GM12878 (cell line): ENCODE results near the gene BRD1. TPM values are rescaled to one million over a fixed set of nuclear protein-coding genes. Genes with fewer than 3 reads are reported as not detected.
A peak's percentile ranks its signal among the peaks of the same experiment; 100 is the strongest.

Experiments
- ATAC-seq: fragments of 200-7000 bp; cut with Tn5 transposase; 3 replicates; pipeline ENCODE4 v1.9.1; 2020; ENCODE audit warnings: mild to moderate bottlenecking, moderate library complexity
- BruUV-seq: library from RNA; stranded (reverse); fragments of 400-500 nt; replicated peaks from 2 replicates; lab custom pipeline; 2021; lab: Mats Ljungman, UMichigan
- CTCF ChIA-PET: fragments of 300-600 bp; sonication (Branson Sonifier 250); formaldehyde crosslinking; extraction: SDS; loops from one replicate; lab custom pipeline; 2021; ENCODE audit warnings: inconsistent platforms; lab: Yijun Ruan, JAX
- POLR2A ChIA-PET: fragments of 350-600 bp; formaldehyde crosslinking; extraction: SDS; loops from one replicate; lab custom pipeline; 2021; ENCODE audit warnings: inconsistent platforms; lab: Charles Lee
- RAD21 ChIA-PET: fragments of 300-600 bp; sonication (Branson Sonifier 250); formaldehyde crosslinking; loops from one replicate; lab custom pipeline; 2023; ENCODE audit warnings: antibody characterized with exemption; ENCODE audit not compliant: unreplicated experiment; lab: Charles Lee
- SMC1A ChIA-PET: fragments of 300-600 bp; sonication (Branson Sonifier 250); formaldehyde crosslinking; loops from one replicate; lab custom pipeline; 2023; ENCODE audit not compliant: unreplicated experiment, uncharacterized antibody; lab: Charles Lee
- DNase-seq: peaks from one replicate; pipeline ENCODE4 v3.0.0-alpha.2; 2011; ENCODE audit warnings: low read depth, low spot score
- FAIRE-seq: peaks from 3 replicates; lab custom pipeline; 2011; peaks lifted over from hg19 to GRCh38; lab: Jason Lieb, UNC
- H2AFZ ChIP-seq: 2 replicates; pipeline ENCODE4 v1.6.0; 2011; ENCODE audit warnings: low read depth, low read length, control low read depth; ENCODE audit not compliant: control insufficient read depth
- H3K27ac ChIP-seq: 2 replicates; pipeline ENCODE4 v1.5.1; 2011; ENCODE audit warnings: control low read depth; ENCODE audit not compliant: control insufficient read depth, insufficient read depth
- H3K27me3 ChIP-seq, 2 experiments: replicated peaks in 1 of 2; 2 replicates each; pipeline versions ENCODE4 v1.6.0 to v1.6.1; 2011; ENCODE audit warnings: low read length in 1 of 2; ENCODE audit not compliant: control insufficient read depth in 2 of 2, insufficient read depth in 2 of 2
- H3K36me3 ChIP-seq, 2 experiments: 2 replicates each; pipeline ENCODE4 v1.5.1; 2011; ENCODE audit warnings: low read length in 1 of 2; ENCODE audit not compliant: control insufficient read depth in 2 of 2, insufficient read depth in 2 of 2
- H3K4me1 ChIP-seq: 2 replicates; pipeline ENCODE4 v1.6.1; 2011; ENCODE audit warnings: mild to moderate bottlenecking, low read length, moderate library complexity, mixed read lengths; ENCODE audit not compliant: control insufficient read depth, insufficient read depth
- H3K4me2 ChIP-seq: 2 replicates; pipeline ENCODE4 v1.6.0; 2011; ENCODE audit warnings: control low read depth; ENCODE audit not compliant: control insufficient read depth, insufficient read depth
- H3K4me3 ChIP-seq: fragments of 200-600 bp; sonication (generic); 2 replicates; pipeline ENCODE4 v1.5.1; 2016
- H3K79me2 ChIP-seq: 2 replicates; pipeline ENCODE4 v1.6.0; 2011; ENCODE audit warnings: low read length; ENCODE audit not compliant: control insufficient read depth, insufficient read depth
- H3K9ac ChIP-seq: 2 replicates; pipeline ENCODE4 v1.8.0; 2011; ENCODE audit warnings: low read length, control low read depth, mixed read lengths; ENCODE audit not compliant: control insufficient read depth, insufficient read depth
- H3K9me3 ChIP-seq: replicated peaks from 3 replicates; pipeline ENCODE4 v1.5.1; 2011; ENCODE audit warnings: mild to moderate bottlenecking, low read length; ENCODE audit not compliant: control insufficient read depth, insufficient read depth
- H4K20me1 ChIP-seq: 2 replicates; pipeline ENCODE4 v1.6.0; 2011; ENCODE audit not compliant: control insufficient read depth, insufficient read depth
- GATAD2B ChIP-seq: fragments of 450-650 bp; conservative IDR thresholded peaks from 2 replicates; pipeline ENCODE4 v1.6.1; 2017; ENCODE audit warnings: low read depth, mild to moderate bottlenecking, moderate library complexity
- HCFC1 ChIP-seq: fragments of 150-350 bp; IDR thresholded peaks from 2 replicates; pipeline ENCODE4 v1.6.1; 2014; ENCODE audit warnings: low read length
- IKZF1 ChIP-seq: fragments of 450-650 bp; conservative IDR thresholded peaks from 2 replicates; pipeline ENCODE4 v1.6.1; 2017; ENCODE audit warnings: antibody characterized with exemption, mild to moderate bottlenecking
- KLF5 ChIP-seq: fragments of 450-650 bp; IDR thresholded peaks from 2 replicates; pipeline ENCODE4 v1.6.1; 2014; ENCODE audit warnings: mild to moderate bottlenecking; ENCODE audit not compliant: partially characterized antibody
- MEF2B ChIP-seq: fragments of 450-650 bp; IDR thresholded peaks from 2 replicates; pipeline ENCODE4 v1.6.1; 2018; ENCODE audit warnings: mild to moderate bottlenecking, moderate library complexity; ENCODE audit not compliant: partially characterized antibody, poor library complexity, severe bottlenecking
- MYC ChIP-seq: IDR thresholded peaks from 2 replicates; pipeline ENCODE4 v1.6.1; 2011; ENCODE audit warnings: mild to moderate bottlenecking, low read length, moderate library complexity, inconsistent platforms; ENCODE audit not compliant: insufficient read depth, insufficient replicate concordance, insufficient read length, severe bottlenecking
- RELA ChIP-seq: fragments of 450-650 bp; IDR thresholded peaks from 2 replicates; pipeline ENCODE4 v1.8.0; 2014; ENCODE audit warnings: borderline replicate concordance; ENCODE audit not compliant: partially characterized antibody
- STAT3 ChIP-seq: IDR thresholded peaks from 2 replicates; pipeline ENCODE4 v1.6.1; 2011; ENCODE audit warnings: low read depth, low read length, improper control_type of control experiment
- ZNF24 ChIP-seq: fragments of 450-650 bp; IDR thresholded peaks from 2 replicates; pipeline ENCODE4 v1.6.1; 2017; ENCODE audit warnings: antibody characterized with exemption, mild to moderate bottlenecking
- ZNF274 ChIP-seq: IDR thresholded peaks from one replicate; pipeline ENCODE4 v1.8.0; 2011; ENCODE audit not compliant: insufficient read length, insufficient read depth
- WGBS: methylation state at CpG from one replicate; pipeline ENCODE4 v1.1.6; 2016; ENCODE audit warnings: low lambda C conversion rate; ENCODE audit not compliant: insufficient replicate concordance, insufficient coverage; ENCODE audit errors: missing lambda C conversion rate; 5-methylcytosine and 5-hydroxymethylcytosine counted together
- in situ Hi-C: fragments of 300-500 bp; cut with MboI; formaldehyde crosslinking; loops from 9 replicates; pipeline ENCODE4 v1.14.3; 2018; ENCODE audit warnings: mixed read lengths
- intact Hi-C: fragments of 100-400 bp; cut with micrococcal nuclease; formaldehyde crosslinking; loops from one replicate; pipeline ENCODE4 v1.14.2; 2022; ENCODE audit not compliant: unreplicated experiment
- polyA plus RNA-seq, 11 experiments: library from polyadenylated mRNA; depleted of rRNA in 4 of 11; unstranded in 6 of 11; stranded (reverse) in 5 of 11; fragments of >200 nt; fragmentation: Nextera tagmentation in 4 of 11; fragmentation: Illumina TruSeq in 1 of 11; extraction: Ambion mirVana in 4 of 11; extraction: Trizol in 1 of 11; gene quantifications; 1 replicate in 1 of 11; 2 replicates in 10 of 11; pipeline versions ENCODE4 v1.2.1 to v1.2.3, GENCODE V29; 2011 to 2016; ENCODE audit warnings: inconsistent platforms in 2 of 11, missing spikeins in 2 of 11, low read depth in 1 of 11
- total RNA-seq, 4 experiments: library from RNA; depleted of rRNA in 3 of 4; stranded (reverse); fragments of >200 nt in 3 of 4; fragmentation: Illumina TruSeq in 1 of 4; extraction: Trizol in 1 of 4; gene quantifications; 2 replicates each; pipeline versions ENCODE4 v1.2.1 to v1.2.3, GENCODE V29; 2013 to 2021
- TF ChIP-seq, protein P1 (sequence below): IDR thresholded peaks from 2 replicates; pipeline ENCODE4 v1.6.1; 2011; ENCODE audit warnings: borderline replicate concordance, low read depth, mild to moderate bottlenecking, moderate library complexity, low read length; ENCODE audit not compliant: insufficient read depth, poor library complexity, severe bottlenecking
- TF ChIP-seq, protein P2 (sequence below): IDR thresholded peaks from 2 replicates; pipeline ENCODE4 v1.6.1; 2012; ENCODE audit warnings: mild to moderate bottlenecking, low read depth, low read length

The BRD1 gene
- total and polyA plus RNA-seq, 10 of the 15 experiments (the other 5 are each of a cell fraction or from before 2014, with no cell fraction given): 0.90 to 26.4 (median 7.1) TPM

DNA sequence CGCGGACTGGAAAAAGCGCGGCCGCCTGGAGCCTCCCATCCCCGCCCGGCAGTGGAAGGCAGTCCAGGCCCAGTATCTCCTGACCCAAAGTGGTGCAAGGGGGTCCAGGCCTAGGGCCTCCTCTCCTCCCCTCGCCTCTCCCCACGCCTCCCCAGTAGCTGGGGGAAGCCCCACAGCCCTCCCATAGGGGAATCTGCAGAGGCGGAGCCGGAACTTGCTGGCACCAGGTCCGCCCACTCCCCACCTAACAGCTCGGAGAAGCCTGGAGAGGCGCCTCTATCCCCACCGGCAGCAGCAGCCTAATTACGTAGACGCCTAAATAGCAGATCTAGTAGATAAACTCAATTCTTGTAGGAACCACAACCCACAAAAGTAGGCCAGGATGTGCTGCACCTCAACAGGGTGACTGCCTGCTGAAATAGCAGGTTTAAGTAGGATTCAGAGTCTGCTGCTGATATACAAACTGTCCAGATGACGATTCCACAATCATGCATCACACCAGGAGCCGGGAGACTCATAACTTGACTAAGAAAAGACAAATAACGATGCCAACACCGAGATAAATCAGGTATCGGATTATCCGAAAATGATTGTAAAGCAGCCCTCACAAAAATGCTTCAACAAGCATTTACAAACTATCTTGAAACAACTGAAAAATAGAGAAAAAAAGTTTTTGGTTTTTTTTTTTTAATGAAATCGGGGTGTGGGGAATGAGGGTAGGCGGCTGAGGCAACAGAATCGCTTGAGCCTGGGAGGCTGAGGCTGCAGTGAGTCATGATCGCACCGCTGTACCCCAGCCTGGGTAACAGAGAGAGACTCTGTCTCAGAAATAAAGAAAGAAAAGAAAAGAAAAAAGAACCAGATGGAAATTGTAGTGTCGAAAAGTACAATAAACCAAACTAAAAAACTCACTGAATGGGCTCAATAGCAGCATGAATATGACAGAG, 11.4 kb upstream of the BRD1 start:
- Histone ChIP-seq H3K36me3 (no peaks in the 10 kb centered on the region), H3K4me1 (peaks cover 7% of the 10 kb centered on the region; the same call in 1 of the 2 replicates), H3K79me2 (no peaks in the 10 kb centered on the region), H3K4me3 (peak overlapping the region; percentile 49; the same call in 1 of the 2 replicates), H3K27me3 (no peaks in the 10 kb centered on the region), H2AFZ (peak overlapping the region; percentile 74), H4K20me1 (no peaks in the 10 kb centered on the region), H3K27ac (no peak overlapping the region), H3K4me2 (peak overlapping the region; percentile 62), H3K9ac (peak overlapping the region; percentile 16; the same call in 1 of the 2 replicates), H3K9me3 (no peaks in the 10 kb centered on the region)
- FAIRE-seq (no peak), ATAC-seq (peak; percentile 97), DNase-seq (peak; percentile 36)
- ChIA-PET RAD21 (interaction anchor here (0.8 to 1.2 kb wide), 5 partner anchors 9 to 43 kb away, joined by 3 to 5 read pairs (median 4); no protein-coding TSS in a partner anchor), POLR2A (interaction anchor here (0.8 to 1.8 kb wide), 4 partner anchors 9 to 96 kb away, joined by 3 to 6 read pairs (median 3); no protein-coding TSS in a partner anchor), SMC1A (interaction anchor here (0.6 to 1.4 kb wide), 4 partner anchors 9 to 584 kb away, joined by 3 to 4 read pairs (median 4); no protein-coding TSS in a partner anchor), CTCF (interaction anchor here (1.0 kb wide), 1 partner anchor 10 kb away, joined by 3 read pairs; no protein-coding TSS in a partner anchor)
- no TSS peak for BruUV-seq
- in situ Hi-C loops: no loop called here
- intact Hi-C loops: no loop called here
- 54% methylated on average over 29 of the region's 29 CpGs for WGBS
- TF ChIP-seq ZNF24 (no peak), GATAD2B (0 out of 2 replicates have a peak, but pooled peaks have one; percentile 47), ZNF274 (no peak), RELA (peak; percentile 10), MYC (no peak), HCFC1 (no peak), KLF5 (no peak), STAT3 (no peak), MEF2B (peak; percentile 15), IKZF1 (peak; percentile 43; the same call in 1 of the 2 replicates)
- TF ChIP-seq, protein P1, sequence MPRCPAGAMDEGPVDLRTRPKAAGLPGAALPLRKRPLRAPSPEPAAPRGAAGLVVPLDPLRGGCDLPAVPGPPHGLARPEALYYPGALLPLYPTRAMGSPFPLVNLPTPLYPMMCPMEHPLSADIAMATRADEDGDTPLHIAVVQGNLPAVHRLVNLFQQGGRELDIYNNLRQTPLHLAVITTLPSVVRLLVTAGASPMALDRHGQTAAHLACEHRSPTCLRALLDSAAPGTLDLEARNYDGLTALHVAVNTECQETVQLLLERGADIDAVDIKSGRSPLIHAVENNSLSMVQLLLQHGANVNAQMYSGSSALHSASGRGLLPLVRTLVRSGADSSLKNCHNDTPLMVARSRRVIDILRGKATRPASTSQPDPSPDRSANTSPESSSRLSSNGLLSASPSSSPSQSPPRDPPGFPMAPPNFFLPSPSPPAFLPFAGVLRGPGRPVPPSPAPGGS: peak; percentile 53
- TF ChIP-seq, protein P2, sequence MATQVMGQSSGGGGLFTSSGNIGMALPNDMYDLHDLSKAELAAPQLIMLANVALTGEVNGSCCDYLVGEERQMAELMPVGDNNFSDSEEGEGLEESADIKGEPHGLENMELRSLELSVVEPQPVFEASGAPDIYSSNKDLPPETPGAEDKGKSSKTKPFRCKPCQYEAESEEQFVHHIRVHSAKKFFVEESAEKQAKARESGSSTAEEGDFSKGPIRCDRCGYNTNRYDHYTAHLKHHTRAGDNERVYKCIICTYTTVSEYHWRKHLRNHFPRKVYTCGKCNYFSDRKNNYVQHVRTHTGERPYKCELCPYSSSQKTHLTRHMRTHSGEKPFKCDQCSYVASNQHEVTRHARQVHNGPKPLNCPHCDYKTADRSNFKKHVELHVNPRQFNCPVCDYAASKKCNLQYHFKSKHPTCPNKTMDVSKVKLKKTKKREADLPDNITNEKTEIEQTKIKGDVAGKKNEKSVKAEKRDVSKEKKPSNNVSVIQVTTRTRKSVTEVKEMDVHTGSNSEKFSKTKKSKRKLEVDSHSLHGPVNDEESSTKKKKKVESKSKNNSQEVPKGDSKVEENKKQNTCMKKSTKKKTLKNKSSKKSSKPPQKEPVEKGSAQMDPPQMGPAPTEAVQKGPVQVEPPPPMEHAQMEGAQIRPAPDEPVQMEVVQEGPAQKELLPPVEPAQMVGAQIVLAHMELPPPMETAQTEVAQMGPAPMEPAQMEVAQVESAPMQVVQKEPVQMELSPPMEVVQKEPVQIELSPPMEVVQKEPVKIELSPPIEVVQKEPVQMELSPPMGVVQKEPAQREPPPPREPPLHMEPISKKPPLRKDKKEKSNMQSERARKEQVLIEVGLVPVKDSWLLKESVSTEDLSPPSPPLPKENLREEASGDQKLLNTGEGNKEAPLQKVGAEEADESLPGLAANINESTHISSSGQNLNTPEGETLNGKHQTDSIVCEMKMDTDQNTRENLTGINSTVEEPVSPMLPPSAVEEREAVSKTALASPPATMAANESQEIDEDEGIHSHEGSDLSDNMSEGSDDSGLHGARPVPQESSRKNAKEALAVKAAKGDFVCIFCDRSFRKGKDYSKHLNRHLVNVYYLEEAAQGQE: no peak
